GM18517 (cell line): ENCODE data around the gene ATM.
"Not testable (repeated sequence)": the region's sequence is repeated elsewhere in the genome, so short reads cannot be mapped to it uniquely, and the experiment has no call there.

Experiments used
- ATAC-seq: cut with Tn5 transposase; IDR thresholded peaks from one replicate; pipeline ENCODE4 v1.9.1; 2021; ENCODE audit warnings: mild to moderate bottlenecking, moderate library complexity; ENCODE audit not compliant: unreplicated experiment

ATM gene

GRCh38 chr11:108346451-108346850 lies 123.6 kb downstream of the ATM start:
- ATAC-seq = no peak

DNA sequence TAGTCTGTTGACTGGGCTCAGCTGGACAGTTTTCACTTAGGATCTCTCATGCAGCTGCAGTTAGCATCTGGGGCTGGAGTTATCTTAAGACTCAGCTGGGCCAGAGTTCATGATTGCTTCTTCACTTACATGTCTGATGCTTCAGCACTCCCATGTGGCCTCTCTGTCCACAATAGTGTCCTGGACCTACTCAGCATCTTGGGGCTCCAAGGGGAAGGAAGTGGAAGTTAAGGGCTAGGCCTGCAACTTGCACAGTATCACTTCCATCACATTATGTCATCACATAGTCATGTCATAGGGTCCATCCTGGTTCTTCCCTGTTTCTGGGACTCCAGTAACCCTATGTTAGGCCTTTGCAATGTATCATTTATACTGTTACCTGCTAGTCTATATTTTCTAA lies 128.6 kb downstream of the ATM start:
- no peak for ATAC-seq

DNA sequence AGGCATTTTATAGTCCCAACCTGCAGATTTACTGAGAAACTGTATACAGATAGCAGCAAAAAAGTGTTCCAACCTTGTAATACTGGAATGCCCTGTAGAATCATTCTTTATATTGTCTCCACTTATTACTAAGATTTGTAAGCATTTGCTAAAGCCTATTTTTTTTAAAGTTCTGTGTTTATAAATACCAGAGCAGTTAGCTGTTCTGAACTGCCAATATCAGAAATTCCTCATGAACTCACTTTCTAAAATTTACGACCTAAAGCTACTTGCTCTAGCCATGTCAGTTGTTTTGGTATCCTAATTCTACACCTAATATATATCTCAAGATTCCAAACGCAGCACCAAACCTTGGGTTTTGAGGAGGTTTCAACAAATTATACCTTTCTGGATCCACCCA lies 141.3 kb downstream of the ATM start:
- ATAC-seq = no peak

- no peak for ATAC-seq
Measured at GRCh38 chr11:108368134-108368533, 145.3 kb downstream of the ATM start.

DNA sequence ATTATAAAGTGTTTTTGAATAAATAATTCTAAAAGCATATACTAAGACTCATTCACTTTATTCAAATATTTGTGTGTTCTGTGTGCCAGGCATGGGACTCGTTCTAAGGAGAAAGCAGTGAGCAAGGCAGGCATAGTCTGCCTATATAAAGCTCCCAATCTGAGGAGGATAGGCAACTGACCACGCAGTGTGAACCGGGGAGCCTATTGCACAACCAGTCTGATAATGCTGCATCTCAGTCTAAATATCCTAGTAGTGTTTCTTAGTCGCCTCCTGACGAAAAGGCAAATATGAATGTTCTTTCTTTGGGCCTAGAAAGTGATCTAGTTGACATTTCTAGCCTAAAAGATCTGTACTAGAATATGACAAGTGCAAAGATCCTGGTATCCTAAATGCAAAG lies 146.2 kb downstream of the ATM start:
- ATAC-seq = no peak

DNA sequence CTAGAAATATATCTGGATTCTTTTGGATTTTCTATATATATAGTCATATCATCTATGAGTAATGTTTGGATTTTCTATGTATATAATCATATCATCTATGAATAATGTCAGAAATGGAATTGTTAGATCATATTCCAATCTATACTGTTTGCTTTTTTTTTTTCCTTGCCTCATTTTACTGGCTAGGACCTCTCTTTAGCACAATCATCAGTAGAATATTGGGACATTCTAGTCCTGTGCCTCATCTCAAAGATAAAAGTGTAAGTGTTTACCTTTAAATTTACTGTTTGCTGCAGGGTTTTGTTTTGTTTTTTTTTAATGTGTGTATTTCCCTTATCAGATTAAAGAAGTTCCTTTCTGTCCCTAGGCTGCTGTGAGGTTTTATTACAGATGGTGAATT lies 147.4 kb downstream of the ATM start:
- no peak for ATAC-seq

DNA sequence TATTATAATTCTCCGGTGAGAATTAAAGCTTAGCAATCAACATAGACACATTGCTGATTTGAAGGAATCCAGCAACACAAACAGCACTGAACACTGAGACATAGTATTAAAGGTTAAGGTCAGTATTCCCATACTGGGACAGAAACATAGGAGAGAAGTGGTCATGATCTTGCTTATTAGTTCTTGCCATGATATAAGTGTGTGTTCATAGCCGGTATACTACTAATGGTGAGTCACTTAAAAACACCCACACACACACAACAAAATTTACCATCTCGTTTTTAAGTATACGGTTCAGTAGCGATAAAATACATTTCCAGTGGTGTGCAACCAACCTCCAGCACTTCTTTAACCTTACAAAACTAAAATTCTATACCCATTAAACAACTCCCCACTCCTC lies 148.1 kb downstream of the ATM start:
- ATAC-seq = no peak

- ATAC-seq = not testable (repeated sequence)
Measured at GRCh38 chr11:108373505-108373904, 150.6 kb downstream of the ATM start.

- no peak for ATAC-seq
Measured at GRCh38 chr11:108388576-108388975, 165.7 kb downstream of the ATM start.

- ATAC-seq = no peak
Measured at GRCh38 chr11:108392353-108392752, 169.5 kb downstream of the ATM start.

- ATAC-seq = no peak
Measured at GRCh38 chr11:108393046-108393445, 170.2 kb downstream of the ATM start.

GRCh38 chr11:108394744-108395284 lies 171.9 kb downstream of the ATM start:
- ATAC-seq = no peak

- not testable (repeated sequence) for ATAC-seq
Measured at GRCh38 chr11:108396672-108397071, 173.8 kb downstream of the ATM start.

DNA sequence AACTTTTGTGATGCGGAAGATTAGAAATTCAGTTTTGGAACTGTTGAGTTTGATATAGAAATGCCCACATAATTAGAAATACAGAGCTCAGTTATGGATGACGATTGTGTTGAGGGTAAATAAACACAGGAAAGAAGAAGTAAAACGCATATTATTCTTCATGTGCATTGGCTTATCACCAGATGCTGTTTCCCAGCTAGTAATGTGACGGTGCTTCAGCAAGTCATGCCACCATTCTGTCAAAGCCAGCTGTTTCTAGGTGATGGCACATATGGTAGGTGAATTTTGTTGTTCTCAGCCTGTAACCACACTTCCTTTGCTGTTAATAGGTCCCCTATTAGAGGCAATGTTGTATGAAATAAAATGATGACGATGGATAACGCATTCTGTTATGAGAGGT lies 175.6 kb downstream of the ATM start:
- ATAC-seq = no peak

GRCh38 chr11:108402241-108402640 lies 179.4 kb downstream of the ATM start:
- no peak for ATAC-seq

DNA sequence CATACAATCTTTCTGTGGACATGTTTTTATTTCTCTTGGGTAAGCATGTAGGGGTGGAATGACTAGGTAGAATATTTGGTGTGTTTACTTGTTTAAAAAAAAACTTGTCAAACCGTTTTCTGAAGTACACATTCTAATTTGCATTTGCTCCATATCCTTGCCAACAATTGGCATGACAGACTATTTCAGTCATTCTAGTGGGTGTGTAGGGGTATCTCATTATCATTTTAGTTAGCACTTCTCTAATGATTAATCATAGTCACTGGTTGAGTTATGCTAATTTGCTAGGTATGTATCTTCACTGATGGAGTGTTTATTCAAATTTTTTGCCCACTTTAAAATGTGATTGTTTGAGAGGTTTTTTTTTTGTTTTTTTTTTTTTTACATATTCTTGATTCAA lies 180.2 kb downstream of the ATM start:
- ATAC-seq = no peak

- ATAC-seq = no peak
Measured at GRCh38 chr11:108405706-108406105, 182.8 kb downstream of the ATM start.

GRCh38 chr11:108414958-108415357 lies 192.1 kb downstream of the ATM start:
- no peak for ATAC-seq

DNA sequence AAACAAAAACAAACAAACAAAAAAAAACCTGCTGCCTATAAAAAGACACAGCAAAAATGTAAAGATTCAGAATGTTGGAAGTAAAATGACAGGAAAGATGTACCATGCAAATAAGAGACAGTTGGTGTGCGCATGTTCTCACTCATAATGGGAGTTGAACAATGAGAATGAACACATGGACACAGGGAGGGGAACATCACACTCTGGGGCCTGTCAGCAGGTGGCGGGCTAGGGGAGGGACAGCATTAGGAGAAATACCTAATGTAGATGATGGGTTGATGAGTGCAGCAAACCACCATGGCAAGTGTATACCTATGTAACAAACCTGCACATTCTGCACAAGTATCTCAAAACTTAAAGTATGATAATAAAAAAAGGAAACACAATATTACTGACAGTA lies 194.7 kb downstream of the ATM start:
- ATAC-seq = not testable (repeated sequence)
